GM18502 (cell line): ENCODE data around the gene SMIM44.

Experiments used
- ATAC-seq: cut with Tn5 transposase; IDR thresholded peaks from one replicate; pipeline ENCODE4 v1.9.1; 2021; ENCODE audit warnings: mild to moderate bottlenecking; ENCODE audit not compliant: unreplicated experiment, poor library complexity

The SMIM44 gene

DNA sequence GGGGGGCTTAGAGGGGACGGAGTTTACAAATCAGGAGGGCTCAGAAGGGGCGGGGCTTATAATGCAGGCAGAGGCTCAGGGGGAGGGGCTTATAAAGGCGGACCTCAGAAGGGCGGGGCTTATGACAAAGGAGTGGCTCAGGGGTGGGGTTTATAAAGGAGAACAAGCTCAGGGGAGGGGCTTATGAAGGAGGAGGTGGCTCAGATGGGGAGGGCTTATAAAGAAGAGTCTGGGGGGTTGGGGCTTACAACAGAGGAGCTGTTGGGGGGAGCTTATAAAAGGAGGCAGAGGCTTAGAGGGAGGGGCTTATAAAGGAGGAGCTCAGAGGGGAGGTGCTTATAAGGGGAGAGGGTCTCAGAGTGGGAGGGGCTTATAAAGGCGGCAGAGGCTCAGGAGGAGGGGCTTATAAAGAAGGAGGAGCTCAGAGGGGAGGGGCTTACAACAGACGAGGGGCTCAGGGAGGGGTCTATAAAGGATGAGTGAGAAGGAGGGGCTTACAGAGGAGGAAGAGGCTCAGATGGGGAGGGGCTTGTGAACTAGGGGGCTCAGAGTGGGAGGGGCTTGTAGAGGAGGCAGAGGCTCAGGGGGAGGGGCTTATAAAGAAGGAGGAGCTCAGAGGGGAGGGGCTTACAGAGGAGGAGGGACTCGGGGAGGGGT is 3.9 kb downstream of the SMIM44 start:
- no peak for ATAC-seq

DNA sequence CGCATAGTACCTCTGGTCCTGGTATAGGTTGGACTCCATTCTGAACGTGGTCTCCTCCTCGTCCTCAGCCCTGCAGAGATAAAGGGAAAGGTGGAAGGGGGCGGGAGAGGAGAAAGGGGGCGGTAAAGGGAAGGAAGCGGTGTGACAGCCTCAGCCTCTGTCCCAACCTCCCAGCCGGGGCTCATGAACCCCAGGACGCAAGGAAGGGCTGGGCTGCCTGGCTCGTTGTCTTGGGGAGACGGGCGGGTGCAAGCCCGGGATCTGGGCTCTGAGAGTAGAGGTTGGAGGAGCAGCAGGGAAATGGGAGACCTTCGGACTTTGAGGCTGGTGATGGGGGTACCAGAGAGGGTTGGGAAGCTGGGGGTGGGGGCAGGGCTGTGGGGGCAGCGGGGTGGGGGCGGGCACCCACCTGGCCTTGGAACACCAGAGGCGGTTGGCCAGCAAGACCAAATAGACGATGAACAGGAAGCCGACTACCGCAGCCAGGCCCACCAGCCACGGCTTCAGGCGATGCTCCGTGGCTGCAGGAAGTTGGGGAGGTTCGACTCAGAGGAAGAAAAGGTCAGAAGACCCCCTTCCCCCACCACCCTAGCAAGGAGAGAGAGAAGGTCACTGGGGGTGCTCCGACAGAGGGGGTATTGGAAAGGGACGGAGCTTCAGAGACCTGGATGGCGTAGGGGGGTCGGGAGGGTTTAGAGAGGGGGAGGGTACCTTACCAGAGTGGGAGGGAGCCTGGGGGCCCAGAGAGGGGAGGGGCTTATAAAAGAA is 4.6 kb downstream of the SMIM44 start:
- ATAC-seq: no peak

DNA sequence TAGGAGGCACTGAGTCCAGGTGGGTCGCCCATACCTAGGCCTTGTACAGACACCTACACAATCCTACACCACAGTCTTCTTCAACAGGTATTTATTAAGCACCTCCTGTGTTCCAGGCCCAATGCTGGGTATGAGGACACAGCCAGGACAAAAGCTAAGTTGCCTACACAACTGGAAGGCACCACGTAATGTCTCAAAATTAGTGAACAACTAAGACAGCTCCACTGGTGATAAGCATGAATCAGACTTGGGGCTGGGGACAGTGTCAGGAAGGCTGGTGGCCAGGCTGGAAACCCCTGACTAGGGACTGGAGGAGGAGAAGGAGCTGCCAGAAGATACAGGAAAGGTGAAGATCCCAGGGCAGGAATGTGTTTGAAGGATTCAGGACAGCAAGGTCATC is 5.3 kb downstream of the SMIM44 start:
- no peak for ATAC-seq

DNA sequence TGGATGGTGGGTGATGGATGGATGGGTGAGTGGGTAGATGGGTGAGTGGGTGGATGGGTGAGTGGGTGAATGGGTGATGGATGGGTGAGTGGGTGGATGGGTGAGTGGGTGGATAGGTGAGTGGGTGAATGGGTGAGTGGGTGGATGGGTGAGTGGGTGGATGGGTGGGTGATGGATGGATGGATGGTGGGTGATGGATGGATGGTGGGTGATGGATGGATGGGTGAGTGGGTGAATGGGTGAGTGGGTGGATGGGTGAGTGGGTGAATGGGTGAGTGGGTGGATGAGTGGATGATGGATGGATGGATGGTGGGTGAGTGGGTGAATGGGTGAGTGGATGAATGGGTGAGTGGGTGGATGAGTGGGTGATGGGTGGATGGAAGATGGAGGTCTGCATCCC is 5.7 kb downstream of the SMIM44 start:
- no peak for ATAC-seq

DNA sequence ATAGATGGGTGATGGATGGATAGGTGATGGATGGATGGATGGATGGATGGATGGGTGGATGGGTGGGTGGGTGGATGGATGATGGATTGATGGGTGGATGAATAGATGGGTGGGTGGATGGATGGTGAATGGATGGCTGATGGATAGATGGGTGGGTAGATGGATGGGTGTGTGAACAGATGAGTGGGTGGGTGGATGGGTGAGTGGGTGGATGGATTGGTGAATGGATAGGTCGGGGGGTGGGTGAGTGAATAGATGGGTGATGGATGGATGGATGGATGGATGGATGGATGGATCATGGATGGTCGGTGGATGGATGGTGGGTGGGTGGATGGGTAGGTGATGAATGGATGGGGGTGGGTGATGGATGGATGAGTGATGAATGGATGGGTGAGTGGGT is 6.4 kb downstream of the SMIM44 start:
- no peak for ATAC-seq

DNA sequence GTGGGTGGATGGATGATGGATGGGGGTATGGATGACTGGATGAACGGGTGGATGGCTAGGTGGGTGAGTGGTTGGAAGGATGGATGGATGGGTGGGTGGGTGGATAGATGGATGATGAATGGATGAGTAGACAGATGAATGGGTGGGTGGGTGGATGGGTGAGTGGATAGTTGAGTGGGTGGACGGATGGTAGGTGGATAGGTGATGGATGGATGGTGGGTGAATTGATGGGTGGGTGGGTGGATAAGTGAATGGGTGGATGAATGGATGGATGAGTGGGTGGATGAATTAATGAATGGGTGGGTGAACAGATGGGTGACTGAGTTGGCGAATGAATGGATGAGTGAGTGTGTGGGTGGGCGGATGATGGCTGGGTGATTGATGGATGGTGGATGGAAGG is 7.8 kb downstream of the SMIM44 start:
- no peak for ATAC-seq

DNA sequence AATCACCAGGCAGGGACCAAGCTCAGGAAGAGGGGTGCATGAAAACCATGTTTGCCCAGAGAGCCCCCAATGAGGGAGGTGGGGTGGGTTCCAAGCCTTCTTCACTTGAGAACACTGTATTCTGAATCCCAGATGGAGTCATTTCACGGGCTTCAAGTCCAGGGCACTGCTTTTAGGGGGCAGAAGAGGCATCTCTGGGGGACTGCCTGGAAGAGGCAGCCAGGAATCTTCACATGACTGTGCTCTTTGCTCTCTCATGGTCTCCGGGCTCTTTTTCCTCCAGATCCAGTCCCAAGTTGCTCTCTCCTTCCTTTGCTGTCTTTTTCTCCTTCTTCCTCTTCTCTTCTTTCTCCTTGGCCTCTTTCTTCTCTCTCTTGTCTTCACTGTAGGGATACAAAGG is 8.6 kb downstream of the SMIM44 start:
- ATAC-seq: no peak

DNA sequence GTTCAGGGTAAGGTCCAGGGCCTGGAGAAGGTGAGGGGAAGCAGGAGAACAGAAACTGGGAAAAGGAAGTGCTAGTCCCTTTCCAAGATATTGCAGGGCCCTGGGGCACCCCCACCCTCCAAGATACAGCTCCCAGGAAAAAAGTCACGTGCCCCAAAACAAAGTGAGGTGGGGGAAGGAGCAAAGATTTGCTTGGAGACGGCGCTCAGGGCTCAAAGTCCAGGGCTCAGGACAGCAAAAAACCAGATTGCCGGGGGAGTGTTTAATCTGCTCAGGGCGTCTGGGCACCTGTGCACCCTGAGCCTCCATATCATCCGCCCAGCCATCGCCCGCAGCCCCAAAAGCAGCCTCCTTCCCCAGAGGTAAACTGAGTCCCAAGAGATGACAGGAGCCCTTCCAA is 9.2 kb downstream of the SMIM44 start:
- no peak for ATAC-seq

DNA sequence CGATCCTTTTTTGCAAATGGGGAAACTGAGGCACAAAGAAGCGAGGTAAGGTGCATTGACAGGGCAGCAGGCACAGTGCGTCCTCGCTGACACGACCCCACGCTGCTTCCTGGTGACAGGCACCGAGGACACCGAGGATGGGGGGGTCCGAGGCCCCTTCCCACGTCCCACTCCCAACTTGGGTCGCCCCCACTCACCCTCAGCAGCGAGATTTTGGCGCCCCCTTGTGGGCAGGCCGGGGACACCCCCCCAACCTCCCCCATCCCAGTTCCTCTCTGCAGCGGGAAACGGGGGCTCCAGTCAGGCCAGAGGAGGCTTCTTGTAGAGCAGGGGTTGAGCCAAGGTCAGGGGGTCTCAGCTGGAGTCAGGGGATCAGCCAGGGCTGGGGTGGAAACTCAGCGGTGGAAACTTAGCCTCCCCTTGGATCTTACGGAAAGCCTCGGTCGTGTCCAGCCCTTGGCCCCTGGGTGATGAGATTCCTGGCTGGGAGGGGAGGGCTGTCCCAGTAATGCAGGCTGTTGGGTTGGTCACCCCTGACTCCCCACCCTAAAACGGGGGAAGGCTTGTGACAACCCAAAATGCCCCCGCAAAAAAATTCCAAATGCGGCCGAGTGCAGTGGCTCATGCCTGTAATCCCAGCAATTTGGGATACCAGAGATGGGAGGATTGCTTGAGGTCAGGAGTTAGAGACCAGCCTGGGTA is 11.1 kb downstream of the SMIM44 start:
- ATAC-seq: no peak

DNA sequence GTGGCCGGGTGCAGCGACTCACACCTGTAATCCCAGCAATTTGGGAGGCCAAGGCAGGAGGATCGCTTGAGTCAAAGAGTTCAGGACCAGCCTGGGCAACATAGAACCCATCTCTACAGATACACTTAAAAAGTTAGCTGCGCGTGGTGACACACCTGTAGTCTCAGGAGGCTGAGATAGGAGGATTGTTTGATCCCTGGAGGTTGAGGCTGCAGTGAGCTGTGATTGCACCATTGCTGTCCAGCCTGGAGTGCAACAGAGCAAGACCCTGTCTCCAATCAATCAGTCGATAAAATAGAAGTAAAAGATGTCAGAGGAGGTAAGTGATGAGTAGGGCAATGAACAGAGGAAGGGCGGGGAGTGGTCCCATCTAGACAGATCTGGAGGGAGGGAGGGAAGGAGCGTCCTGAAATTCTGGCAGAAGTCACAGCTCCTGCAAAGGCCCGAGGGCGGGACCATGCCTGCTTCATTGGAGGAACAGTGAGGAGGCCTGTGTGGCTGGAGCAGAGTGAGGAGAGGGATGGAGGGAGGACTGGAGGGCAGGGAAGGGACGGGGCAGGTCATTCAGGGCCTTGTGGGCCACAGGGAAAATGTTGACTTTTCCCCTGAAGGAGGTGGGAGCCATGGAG is 12.6 kb downstream of the SMIM44 start:
- ATAC-seq: no peak

DNA sequence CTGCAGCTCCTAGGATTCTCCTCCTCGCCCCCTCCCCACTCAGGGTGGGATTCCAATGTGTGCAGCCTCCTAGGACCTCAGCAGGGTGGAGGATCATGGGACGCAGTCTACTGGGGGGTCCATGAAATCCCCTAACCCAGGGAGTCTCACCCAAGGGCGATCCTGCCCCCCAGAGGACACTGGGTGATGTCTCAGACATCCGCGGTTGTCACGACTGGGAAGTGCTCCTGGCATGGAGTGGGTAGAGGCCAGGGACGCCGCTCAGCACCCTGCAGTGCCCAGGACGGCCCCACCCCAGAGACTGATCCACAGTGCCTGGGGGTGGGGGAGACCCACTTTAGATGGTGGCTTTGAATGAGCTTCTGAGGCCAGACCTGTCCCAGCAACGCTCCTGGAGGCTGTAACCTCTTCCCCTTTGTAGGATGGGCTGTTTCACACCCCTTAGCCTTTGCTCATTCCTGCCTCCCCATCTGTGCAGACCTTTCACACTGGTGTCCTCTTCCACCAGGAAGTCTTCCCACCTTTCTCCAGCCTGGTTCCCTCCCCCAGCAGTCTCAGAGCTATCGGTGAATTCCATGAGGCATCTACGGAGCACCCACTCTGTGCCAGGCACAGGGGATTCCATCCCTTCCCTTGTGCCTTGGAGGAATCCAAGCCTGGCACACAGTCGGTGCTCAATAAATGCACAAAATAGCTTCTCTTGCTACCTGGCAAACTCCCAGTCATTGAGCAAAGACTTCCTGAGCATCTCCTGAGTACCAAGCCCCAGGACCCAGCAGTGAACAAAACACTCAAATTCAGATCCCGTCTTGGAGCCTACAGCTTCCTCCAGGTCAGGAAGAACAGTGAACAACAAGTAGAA is 13.4 kb downstream of the SMIM44 start:
- no peak for ATAC-seq

DNA sequence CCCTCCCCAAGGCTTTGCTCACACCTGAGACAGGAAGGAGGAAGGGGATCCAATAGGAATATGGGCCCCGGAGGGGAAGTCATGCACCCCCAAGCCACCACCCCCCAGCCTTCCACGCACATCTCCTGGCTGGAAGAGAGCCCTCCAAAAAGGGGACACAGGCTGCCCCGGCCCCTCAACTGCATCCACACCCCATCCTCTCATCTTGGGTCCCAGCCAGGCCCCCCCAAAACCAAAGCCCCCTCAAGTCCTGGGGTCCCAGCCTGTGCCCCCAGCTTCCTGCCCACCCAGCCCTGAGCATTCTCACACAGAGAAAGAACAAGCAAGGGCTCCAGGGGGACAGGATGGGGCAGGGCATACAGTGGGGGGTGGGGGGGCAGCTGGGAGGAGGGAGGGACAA is 15.0 kb downstream of the SMIM44 start:
- no peak for ATAC-seq

DNA sequence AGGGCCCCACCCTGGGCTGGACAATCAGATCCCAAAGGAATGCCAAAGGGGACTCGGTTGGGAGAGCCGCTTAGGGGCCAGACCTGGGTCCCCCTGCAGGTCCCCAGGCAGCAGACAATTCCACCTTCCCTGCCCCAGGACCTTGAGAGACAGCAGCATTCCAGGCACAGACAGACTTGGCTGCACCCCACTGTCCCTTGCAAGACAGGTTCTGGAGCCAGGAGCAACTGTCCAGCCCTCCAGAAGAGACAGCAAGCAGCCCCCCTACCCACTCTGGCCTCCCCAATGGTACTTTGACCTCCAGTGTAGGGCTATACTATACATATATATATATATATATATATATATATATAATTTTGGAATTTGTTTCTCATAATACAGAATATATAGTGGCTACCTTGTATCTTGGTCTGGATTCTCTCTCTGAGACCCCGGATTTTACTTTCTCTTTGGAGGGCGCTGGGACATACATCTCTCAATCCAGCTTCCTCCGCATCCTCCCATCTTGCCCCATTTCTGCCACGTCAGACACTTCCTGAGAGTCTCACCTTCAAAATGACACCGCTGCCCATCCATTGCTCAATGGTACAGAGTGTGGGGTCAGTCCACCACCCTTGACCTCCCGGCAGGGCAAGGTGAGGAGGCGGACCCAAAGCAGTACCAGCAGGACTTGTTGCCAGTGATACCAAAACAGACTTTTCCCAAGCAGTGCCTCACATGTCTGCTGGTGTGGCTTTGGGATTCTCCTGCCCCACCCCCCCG is 15.6 kb downstream of the SMIM44 start:
- ATAC-seq: no peak

DNA sequence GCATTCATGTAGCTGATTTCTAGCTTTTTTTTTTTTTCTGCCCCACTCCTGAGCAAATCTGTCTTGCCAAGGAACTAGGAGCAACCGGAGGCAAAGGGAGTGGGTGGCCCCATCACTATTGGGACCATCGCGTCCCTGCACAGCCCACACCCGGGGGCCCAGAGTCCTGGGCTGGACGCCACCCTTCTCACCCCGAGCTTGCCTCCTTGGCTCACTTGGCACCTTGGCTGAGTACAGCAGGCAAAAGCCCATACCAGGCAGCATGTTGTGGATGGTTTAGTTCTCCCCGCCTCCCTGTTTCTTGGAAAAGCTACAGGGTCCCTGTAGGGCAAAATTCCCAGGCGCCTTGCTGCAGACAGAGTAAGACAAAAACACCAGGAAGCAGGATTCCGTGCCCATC is 16.6 kb downstream of the SMIM44 start:
- ATAC-seq: no peak

DNA sequence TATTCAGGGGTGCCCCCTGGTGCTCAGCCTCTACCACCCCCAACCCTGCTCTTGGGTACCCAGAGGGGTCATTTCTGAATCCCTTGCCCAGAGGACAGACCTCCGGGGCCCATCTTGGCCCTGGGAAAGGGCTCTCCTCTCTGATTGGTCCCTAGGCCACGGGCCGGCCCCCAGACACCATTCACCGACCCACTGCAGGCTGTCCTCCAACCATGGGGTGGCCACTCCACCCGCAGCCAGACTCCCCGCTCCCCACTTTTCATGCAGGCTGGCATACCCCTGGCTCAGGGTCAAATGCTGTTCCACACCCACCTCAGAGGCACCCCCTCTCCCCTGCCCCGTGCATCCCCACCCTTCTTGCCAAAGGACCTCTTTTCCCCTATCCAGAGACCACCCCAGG is 17.7 kb downstream of the SMIM44 start:
- no peak for ATAC-seq

DNA sequence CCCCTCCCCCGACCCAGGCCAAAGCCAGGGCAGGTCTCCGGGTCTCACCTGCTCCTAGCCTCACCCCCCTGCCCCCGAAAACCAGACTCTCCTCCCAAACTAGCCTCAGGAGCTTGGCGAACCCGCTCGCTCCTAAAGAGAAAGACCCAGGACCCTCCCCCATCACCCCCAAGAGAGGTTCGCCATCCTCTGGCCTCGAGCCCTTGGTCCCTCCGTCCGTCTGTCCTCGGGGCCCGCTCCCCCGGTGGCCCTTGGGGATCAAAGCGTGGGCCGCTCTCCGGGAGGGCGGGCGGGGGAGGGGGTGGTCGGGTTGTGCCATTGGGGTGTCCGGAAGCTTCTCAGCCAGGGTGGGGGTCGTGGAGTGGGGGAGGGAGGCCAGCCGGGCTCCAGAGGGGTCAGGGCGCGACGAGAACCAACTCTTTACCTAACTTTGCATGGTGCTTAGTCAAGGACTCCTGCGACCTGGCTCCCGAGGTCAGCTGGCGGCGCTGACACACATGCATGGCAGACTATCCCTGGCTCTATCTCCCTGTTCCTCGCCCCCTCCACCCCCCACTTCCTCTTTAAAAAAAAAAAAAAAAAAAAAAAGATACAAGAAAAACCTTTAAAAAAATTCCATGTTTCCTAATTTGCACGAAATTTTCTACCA is 18.5 kb downstream of the SMIM44 start:
- ATAC-seq: no peak

DNA sequence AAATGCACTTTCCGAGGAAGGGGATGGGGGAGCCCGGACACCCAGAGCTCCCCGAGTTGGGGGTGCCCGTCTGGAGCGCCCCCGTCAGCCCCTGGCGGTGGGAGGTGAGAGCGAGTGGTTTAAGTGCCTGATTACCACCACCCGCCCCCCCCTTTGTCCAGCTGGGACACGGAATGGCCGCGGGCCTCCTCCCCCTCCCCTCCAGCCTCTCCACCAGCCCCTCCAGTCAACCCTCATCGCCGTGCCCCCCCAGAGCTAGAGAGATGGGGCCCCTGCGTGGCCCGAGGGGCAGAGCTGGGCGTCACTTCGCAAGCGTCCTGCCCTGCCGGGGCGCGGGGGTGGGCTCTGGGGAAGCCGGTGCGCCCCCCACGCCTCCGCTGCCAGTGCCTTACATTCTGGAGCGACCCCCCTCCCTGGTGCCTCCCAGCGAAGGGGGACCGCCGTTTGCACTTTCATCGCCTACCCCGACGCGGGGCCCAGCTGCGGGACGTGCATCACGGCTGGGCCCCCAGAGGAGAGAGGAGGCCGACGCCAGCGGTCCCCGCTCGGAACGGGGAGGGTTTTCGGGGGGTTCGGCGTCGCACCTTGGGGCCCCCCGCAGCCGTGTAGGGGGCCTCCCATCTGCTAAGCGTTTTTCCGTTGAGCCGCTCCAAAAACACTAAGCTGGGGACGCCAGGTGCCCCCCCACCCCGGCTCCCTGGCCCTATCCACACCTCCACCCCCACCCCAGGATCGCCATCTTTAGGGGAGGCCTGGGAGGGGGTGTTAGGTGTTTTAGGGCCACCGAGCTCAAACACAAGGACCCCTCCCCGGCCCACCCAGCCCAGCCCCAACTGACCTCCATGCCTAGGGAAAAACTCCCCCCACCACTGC is 19.3 kb downstream of the SMIM44 start:
- ATAC-seq: no peak
